Hindlimb muscle (tissue), 1 donor: Measurements from ENCODE around the gene RNF39. TPM values are rescaled to one million over a fixed set of nuclear protein-coding genes. Genes with fewer than 3 reads are reported as not detected.
"Not testable (repeated sequence)": the region's sequence is repeated elsewhere in the genome, so short reads cannot be mapped to it uniquely, and the experiment has no call there.

Experiments used
- DNase-seq: peaks from one replicate; pipeline ENCODE4 v3.0.0-alpha.2; 2013
- polyA plus RNA-seq: library from polyadenylated mRNA; unstranded; fragments of 120-200 nt; gene quantifications from one replicate; pipeline ENCODE4 v1.2.1, GENCODE V29; 2013; ENCODE audit not compliant: insufficient read length

Gene RNF39
- polyA plus RNA-seq, 1 donor = 0.35 TPM

DNA sequence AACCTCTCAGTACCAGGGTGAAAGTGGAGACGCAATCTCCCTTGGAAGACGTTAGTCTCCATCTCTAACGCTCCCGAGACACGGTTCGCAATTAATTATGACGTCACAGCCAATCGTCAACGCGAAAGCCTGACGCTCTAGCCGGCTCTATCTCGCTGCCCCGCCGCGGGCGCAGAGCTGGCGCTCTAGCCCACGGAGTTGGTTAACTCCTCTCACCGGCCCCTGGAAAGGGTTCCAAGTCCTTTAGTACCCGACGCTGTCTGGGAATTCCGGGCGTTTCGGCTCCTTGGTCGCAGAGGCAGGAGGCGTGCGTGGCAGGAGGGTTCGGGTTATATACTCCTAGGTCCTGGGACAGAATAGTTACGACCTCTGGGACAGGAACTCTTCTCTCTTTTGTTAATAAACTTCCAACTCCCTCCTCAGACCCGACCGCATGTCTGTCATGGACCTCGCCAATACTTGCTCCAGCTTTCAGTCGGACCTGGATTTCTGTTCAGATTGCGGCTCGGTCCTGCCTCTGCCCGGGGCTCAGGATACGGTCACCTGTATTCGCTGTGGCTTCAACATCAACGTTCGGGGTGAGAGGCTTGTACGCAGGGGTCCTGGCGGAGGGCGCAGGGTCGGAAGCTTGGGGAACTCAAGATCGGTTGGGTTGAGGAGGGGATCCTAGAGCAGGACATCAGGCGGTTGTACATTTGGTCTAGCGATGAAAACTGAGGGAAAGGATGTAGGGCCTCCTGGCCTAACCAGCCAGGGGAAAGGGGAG is 14.3 kb downstream of the RNF39 start, which contains the start of gene POLR1H:
POLR1H (plus strand) TSS at position 174 of the 766 bp plus-strand sequence; CDS start at position 434, 260 bp downstream.
- peak; percentile 94 for DNase-seq

DNA sequence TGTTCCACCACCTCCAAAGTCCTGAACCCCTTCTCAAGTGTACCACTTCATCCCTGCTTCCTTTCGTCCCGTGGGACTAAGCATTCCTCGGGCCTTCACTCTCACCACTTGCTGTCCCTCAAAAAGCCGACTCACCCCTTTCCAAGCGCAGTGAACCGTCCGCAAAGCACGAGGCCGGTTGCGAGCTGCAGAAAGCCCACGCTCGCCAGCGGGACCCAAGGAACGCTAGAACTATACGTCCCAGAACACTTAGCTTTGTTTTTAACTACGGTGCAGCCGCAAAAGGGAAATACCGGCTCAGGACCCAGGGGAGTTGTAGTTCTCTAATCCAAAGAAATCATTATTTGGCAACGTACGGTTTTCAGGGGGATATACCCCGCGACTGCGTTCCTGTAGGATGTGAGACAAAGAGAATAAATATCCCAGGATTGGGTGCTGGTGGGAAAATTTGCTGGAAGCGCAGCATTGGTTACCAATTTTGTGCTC is 14.9 kb downstream of the RNF39 start:
- no peak for DNase-seq

DNA sequence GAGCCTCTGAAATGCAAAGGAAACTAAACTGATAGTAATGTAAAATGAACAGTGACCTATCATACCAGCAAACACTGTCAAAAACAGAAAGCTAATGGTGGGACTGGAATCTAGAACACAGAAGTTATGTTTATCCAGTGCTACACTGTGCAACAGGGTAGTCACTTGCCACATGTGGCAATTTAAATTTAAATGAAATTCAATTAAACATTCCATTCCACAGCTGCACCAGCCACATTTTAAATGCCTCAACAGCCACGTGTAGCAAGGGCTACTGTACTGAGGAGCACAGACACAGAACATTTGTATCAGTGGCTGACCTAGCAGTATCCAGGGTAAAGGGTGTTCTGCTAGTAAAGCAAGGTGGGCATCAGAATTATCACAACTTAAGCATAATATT is 20.1 kb downstream of the RNF39 start:
- no peak for DNase-seq

DNA sequence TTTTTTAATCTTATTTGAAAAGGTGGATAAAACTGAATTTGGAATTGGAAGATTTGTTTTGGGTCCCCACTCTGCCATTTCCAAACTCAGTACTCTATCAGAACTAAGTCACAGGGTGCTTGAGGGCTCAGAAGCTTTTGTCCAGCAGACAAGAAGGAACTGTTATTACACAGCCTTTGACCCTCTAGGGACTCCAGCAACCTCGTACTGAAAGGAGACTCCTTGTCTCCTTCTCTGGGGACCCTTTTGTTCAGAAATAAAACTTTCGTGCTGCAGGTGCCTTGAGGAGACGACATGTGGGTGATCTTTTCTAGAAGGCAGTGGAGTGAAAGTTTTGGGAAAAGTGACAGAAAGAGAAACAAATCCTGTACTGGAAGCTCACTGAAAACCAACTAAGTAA is 21.9 kb downstream of the RNF39 start:
- no peak for DNase-seq

DNA sequence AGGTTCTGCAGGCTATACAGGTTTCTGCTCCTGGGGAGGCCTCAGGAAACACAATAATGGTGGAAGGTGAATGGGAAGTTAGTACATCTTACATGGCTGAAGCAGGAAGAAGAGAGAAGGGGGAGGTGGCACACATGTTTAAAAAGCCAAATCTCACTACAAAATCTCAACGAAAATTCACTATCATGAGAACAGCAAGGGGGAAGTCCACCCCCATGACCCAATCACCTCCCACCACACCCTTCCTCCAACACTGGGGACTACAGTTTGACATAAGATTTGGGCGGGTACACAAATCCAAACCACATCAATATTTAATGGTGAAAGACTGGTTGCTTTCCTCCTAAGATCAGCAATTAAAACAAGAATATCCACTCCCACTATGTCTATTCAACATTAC is 28.3 kb downstream of the RNF39 start:
- DNase-seq = no peak

GRCh38 chr6:30044630-30045029 is 30.9 kb downstream of the RNF39 start:
- DNase-seq = no peak

- DNase-seq = no peak
These were observed 31.8 kb downstream of the RNF39 start for GRCh38 chr6:30043744-30044143.

GRCh38 chr6:30042914-30043313 is 32.7 kb downstream of the RNF39 start:
- DNase-seq = no peak

DNA sequence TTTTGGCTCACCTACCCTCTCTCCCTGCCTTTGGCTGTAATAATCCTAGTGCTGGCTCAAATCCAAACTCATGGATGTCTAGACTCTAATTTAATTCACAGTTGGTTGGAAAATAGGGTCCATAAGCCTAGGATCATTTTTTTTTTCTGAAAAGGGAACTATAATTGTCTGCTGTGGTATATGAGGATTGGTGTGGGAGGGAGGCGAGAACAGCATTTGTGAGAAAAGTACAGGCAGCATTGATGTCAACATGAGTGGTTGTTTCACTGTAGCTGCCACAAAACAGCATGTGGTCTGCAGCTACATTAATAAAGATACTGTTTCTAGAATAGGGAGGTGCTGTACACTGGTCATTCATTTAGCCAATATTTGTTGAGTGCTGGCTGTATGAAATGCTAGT is 33.1 kb downstream of the RNF39 start:
- DNase-seq = no peak

GRCh38 chr6:30041821-30042220 is 33.7 kb downstream of the RNF39 start:
- no peak for DNase-seq

GRCh38 chr6:30041221-30041620 is 34.3 kb downstream of the RNF39 start:
- no peak for DNase-seq

- no peak for DNase-seq
These were observed 38.3 kb downstream of the RNF39 start for GRCh38 chr6:30037182-30037788.

- DNase-seq = no peak
These were observed 39.8 kb downstream of the RNF39 start for GRCh38 chr6:30035784-30036183.

DNA sequence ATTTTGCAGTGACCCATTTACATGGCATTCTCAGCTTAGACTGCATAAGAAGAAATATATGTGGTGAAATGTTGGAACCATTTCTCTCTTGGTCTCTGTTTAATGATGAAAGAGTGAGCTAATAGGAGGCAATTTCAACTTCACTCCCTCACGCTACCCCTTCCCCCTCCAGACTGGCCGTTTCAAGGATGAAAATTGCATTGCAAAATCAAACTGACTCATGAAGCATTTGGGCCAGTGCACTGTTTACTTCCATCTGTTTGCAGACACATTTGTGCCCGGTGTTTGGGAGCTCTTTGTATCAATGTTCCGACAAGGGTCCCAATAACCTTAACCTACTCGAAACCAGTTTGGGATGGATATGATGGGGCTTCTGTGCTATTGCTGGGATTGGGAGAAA is 42.1 kb downstream of the RNF39 start:
- DNase-seq = not testable (repeated sequence)

DNA sequence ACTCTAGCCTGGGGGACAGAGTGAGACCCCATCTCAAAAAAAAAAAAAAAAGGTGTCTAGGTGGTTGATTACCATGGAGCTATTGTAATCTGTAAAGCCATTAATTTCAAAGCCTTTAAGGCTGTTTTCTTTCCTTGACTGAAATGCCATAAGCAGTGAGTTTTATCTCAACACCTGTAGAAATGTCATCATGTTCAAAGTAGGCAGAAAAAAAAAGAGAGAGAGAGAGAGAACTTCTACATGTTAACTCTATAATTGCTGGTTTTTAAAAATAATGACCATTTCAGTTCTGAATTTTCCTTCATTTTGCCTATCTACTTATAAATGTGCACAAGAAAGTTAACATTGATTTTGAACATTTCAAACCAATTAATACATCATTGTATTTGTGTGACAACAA is 44.2 kb downstream of the RNF39 start:
- no peak for DNase-seq

GRCh38 chr6:30029588-30029987 is 46.0 kb downstream of the RNF39 start:
- DNase-seq = no peak

DNA sequence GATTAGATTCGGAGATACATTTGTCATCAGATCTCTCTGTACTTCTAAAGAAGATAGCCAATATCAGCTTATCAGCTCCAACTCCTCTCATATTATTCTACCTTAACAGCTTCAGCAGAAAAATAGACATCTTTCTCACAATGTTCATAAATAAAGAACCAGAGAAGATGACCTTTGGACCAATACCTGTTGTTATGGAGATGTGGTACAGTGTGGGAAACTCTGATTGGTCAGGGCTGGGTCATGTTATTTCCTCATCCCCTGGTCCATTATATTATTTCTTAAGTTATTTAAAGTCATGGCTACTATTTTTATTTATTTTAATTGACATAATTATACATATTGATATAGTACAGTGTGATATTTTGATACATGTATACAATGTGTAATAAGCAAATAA is 50.4 kb downstream of the RNF39 start:
- no peak for DNase-seq

DNA sequence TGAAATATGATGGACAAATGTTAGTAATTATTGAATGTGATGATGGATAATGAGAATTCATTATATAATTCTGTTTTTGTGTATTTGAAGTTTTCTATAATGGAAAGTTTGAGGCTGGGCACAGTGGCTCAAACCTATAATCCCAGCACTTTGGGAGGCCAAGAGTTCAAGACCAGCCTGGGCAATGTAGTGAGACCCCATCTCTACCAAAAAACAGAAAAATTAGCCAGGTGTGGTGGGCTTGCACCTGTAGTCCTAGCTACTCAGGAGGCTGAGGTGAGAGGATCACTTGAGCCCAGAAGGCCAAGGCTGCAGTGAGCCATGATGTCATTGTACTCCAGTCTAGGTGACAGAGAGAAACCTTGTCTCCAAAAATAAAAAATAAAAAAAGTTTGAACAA is 52.9 kb downstream of the RNF39 start:
- DNase-seq = not testable (repeated sequence)

- no peak for DNase-seq
These were observed 53.4 kb downstream of the RNF39 start for GRCh38 chr6:30022189-30022588.

DNA sequence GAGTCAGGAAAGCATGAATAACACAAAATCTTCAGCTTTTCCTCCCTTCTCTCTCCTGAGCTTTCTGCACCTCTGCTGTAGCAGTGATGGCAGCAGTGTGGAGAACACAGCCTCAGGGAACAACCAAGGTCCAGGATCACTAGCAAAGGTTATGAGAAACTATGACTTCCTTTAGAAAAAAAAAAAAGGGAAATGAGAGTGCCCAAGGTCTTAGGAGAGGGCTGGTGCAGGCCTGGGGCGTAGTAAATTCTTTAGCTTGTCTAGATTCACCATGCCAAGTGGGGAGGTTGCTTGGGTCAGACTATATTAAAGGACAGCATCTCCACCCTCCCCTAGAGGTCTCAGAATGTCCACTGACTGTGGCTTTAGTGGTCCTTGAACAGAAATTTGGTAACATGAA is 54.9 kb downstream of the RNF39 start:
- no peak for DNase-seq
